ENCODE data around the gene ELMOD3.
A peak's percentile ranks its signal among the peaks of the same experiment; 100 is the strongest.
"Not testable (repeated sequence)": the region's sequence is repeated elsewhere in the genome, so short reads cannot be mapped to it uniquely, and the experiment has no call there.

ELMOD3 gene

DNA sequence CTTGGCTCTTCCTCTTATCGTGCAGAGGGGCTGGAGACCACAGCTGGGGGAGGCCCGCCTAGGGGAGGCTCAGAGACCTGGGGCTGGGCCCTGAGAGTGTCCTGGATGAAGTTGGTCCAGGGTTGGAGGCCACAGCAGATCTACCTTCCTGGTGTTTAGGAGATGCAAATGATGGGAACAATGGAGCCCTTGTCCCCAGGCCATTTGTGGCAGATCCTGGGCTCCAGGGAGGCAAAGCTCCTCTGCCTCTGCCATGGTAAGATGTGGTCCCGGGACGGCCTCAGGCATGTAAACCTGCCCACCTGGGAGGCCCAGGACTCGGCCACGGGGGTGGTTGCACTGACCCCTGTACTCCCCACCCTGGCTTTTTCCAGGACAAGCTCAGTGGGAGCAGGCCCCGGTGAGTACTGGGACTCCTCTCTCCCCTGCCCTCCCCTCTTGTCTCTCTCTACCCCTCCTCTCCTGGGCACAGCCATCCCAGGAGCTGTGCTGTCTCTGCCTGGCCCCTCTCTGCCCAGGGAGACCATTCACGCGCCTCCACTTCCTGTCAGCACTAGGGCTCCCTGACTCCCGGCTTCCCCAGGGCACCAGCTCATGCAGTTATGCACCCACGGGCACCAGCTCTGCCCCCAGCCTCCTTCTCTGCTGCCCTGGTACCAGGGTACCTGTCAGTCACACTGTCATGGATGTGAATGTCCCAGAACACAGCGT lies 74.8 kb downstream of the ELMOD3 start:
- DNase-seq = no peak

- no peak for DNase-seq
Measured at GRCh38 chr2:85429924-85430289, 75.3 kb downstream of the ELMOD3 start.

- no peak for DNase-seq
Measured at GRCh38 chr2:85430752-85431569, 76.4 kb downstream of the ELMOD3 start.

- DNase-seq = no peak
Measured at GRCh38 chr2:85431570-85432205, 77.1 kb downstream of the ELMOD3 start.

DNA sequence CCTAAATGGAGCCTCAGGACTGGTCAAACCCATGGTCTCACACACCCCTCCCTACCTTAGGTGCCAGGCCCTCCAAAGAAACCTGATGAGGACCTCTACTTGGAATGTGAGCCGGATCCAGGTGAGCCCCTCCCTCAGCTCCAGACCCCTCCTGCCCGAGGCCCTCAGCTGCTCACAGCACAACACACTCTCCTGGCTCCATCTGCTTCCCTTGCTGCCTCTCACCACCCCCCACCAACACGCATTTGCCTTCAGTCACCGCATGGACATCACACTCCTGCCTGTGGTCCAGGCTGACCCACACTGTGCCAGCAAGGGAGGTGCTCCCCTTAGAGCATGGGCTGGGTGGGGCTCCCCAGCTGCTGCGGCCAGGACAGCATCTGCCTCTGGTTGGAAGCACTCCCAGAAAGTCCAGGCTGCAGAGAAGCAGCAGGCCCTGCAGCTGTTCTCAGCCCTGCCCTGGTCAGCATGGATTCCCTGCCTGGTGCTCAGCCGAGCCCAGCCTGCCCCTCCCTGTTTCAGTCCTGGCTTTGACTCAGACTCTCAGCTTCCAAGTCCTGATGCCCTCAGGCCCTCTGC lies 79.0 kb downstream of the ELMOD3 start:
- no peak for DNase-seq

DNA sequence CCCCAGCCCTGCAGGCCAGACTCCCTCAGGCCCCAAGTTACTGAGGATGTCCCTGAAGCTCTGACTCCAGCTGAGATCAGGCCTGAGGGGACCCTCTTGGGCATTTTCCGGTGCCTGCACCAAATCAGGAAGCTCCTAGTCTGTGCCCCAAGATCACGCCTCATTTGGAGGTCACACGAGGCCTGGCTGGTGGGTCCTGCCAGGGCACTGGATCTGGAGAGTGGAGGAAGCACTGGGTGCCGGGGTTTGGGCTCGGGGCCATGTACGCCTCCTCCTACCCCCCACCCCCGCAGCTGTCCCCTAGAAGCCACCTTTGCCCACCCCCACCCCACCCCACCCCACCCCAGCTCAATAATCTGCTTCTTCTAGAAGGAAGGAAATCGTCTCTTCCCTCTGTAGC lies 80.1 kb downstream of the ELMOD3 start:
- no peak for DNase-seq

- no peak for DNase-seq
Measured at GRCh38 chr2:85435220-85435958, 80.8 kb downstream of the ELMOD3 start.

DNA sequence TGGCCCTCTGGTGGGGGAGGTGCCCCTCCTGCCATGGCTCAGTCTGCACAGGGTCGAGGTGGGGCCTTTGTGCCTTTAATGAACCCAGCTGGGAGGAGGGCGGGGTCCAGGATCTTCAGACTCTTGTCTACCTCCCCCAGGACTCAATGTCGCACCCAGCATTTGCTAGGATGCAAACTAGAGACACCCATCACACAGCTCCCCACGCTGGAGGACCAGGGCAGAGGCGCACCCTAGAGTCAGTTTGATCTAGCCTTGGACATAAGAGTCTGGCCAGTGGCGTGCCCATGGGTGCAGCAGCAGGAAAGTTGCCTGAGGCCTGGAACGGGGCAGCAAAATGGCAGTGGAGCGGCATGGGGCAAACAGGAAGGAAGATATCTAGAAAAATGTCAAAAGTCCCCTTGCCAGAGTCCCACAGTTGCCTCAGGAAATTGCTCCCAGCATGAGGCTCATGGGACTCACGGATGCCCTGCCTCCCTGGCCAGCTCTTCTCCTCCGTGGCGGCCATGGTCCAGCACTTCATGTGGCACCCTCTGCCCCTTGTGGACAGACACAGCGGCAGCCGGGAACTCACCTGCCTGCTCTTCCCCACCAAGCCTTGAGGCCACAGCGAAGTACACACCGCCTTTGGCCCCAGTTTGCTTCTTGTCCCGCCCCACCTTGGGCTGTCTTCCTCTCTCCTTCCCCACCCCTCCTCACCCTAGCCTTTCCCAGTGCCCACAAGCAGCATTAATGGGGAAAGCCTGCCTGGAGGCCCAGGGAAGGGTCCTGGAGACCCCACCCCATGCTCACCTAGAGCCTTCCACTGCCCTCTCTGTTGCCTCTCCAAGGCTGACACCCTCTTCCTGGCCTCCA lies 81.6 kb downstream of the ELMOD3 start:
- no peak for DNase-seq

DNA sequence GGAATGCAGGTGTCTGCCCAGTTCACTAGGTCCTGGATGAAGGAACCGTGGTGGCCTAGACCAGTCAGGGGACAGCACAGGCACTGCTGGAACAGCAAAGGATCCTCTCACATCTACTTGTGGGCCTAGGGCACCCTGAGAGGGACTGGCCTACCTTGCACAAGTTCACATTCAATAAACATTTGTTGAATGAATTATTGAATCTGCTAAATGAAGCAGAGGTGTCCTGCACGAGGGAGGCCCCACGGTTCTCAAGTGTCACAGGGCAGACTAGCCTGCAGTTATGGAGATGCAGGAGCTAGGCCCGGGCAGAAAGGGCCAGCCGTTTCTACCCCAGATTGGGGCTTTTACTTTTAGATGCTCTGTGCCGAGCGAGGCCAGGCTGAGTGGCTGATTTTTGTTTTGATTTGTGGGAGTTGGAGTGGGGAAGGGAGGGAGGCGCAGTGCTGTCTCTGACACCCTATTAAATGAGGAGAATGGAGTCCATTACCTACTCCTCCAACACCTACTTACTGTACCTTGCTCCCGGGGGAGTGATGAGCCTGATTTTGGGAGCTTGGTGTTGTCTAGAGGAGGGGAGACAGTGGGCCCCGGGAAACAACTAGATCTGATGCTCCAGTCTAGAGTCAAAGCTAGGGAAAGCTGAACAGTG lies 82.4 kb downstream of the ELMOD3 start:
- DNase-seq = no peak

- DNase-seq = peak; percentile 79
Measured at GRCh38 chr2:85437488-85438200, 83.1 kb downstream of the ELMOD3 start.

DNA sequence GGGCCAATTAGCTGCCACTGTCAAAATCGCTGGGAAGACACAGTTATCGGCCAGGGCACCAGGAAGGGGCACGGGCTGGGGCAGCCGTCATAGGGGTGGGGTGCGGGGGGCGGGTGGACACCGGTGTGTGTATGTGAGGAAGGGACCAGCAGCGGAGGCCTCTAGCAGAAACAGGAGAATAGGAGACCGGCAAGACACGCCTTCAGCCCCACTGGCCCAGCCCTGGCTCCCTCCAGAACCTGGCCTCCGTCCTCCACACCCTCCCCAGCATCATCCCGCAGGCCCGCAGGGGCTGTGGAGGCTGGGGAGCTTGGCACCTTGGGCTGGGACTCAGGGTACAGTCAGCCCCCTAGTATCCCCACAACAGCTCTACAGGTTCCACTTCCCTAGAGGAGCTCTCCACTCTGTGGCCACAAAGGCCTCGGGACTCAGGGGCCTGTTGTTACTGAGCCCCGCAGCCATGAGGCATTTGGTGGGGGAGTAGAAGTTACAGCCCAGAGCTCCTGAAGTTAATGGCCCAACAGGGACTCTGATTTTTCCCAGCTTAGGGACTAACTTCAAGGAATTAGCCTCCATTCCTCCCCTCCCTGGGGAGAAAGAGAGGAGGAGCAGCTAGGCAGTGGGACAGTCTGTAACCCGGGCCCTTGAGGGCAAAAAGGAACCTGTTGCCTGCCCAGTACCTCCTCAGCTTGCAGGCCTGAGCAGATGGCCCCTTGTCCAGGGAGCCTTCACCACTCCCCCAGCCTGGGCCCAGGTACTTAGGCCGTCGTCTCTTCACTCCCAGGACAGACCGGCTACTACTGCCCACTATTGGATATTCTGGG lies 83.8 kb downstream of the ELMOD3 start:
- no peak for DNase-seq

DNA sequence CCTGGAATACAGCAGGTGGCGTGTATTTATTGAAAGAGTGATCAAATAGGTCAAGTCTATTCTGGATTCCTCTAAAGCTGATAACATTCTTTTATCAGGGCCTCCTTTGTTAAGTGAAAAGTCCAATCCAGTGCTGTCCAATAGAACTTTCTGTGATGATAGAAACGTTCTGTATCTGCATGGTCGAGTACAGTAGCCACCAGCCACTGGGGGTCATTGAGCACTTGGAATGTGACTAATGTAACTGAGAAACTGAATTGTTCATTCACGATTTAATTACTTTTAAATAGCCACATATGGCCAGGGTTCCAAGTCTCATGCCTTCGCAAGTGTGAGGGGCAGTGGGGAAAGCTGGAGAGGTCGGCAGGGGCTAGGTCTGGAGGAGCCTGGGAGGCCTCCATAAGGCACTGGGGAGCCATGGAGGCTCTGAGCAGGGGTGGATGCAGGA lies 84.5 kb downstream of the ELMOD3 start:
- DNase-seq = no peak

DNA sequence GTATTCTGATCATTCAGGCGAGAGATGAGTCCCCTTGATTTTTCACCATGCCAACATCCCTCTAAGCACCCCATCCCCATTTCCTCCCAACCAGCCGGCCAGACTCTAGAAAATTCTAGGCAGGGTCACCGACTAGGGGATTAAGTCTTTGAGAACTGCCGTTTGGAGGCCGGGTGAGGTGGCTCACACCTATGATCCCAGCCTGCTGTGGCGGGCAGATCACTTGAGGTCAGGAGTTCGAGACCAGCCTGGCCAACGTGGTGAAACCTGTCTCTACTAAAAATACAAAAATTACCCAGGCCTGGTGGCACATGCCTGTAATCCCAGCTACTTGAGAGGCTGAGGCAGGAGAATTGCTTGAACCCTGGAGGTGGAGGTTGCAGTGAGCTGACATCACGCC lies 85.0 kb downstream of the ELMOD3 start:
- not testable (repeated sequence) for DNase-seq

DNA sequence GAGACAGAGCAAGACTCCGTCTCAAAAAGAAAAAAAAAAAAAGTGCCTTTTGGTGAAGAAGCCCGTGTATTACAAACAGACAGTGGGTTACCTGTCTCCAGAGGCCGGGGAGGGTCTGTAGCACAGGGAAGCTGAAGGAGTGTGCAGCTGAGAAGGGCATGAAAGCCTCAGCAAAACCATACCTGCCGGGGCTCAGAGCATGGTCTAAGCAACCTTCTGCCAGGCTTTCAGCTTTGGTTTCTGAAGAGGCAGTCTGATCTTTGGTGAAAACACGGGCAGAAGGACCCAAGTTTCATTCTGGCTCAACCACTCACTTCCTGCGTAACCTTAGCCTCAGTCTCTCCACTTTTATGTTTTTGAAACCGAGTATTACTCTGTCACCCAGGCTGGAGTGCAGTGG lies 85.4 kb downstream of the ELMOD3 start:
- DNase-seq = no peak

DNA sequence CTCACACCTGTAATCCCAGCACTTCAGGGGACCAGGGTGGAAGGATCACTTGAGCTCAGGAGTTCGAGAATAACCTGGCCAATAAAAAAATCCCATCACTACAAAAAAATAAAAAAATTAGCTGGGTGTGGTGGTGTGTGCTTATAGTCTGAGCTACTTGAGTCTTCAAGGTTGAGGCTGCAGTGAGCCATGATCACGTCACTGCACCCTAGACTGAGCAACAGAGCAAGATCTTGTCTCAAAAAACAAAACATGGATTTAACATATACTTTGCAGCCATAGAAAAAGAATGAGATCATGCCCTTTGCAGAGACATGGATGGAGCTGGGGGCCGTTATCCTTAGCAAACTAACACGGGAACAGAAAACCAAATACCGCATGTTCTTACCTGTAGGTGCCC lies 86.2 kb downstream of the ELMOD3 start:
- DNase-seq = no peak

All from activated naive CD4-positive, alpha-beta T cell treated with Interleukin-2 at 50 U/mL for 16 hours (primary cell).